Measurements from ENCODE around the gene MAN2B2.

Gene MAN2B2

GRCh38 chr4:6534050-6534449, 40.9 kb upstream of the MAN2B2 start (continued):
- TF ChIP-seq CREB5 (CRISPR knock-in tag; IDR thresholded peaks at IDR 0.05; ENCODE audit: low read depth) (no peak), TSHZ2 (CRISPR knock-in tag; IDR thresholded peaks at IDR 0.05) (no peak)

DNA sequence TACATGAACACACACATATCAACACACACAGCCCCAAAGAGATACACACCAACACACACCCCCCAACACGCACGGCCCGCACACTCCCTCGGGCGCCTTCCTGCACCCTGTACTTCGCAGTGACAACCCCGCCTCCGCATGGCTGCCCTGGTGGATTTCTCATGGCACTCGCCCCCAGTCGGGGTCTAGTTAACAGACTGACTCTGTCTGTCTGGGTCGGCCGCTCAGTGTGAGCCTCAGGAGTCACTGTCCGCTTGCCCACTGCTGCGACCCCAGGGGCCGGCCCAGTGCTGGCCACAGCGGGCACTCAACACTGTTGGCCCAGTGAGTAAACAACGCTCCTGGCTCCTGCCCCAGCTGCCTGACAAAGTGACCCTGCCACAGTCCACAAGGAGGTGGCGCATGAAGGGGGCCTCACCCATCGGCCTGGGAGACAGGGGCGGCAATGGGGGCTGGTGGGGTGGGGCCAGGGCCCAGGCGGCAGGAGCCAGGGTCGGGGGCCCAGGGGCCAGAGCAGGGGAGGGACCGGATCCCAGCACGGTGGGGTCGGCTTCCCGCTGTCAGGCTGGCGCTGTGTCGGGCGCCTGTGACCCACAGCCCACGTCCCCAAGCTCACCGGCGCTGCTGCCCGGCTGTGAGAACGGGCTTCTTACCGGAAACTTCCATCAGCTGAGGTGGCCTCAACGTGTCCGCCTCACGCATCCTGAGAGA, 40.2 kb upstream of the MAN2B2 start:
- ATAC-seq = no peak

More for the DNA sequence above, 40.2 kb upstream of the MAN2B2 start:
- no peak for TF ChIP-seq TSHZ2 (CRISPR knock-in tag; IDR thresholded peaks at IDR 0.05)
- no peak for TF ChIP-seq SNAI2 (CRISPR knock-in tag; IDR thresholded peaks at IDR 0.05)
- TF ChIP-seq ZFP3 (CRISPR knock-in tag; IDR thresholded peaks at IDR 0.05) = no peak
- no peak for TF ChIP-seq GLIS3 (CRISPR knock-in tag; IDR thresholded peaks at IDR 0.05)
- TF ChIP-seq, protein P1, sequence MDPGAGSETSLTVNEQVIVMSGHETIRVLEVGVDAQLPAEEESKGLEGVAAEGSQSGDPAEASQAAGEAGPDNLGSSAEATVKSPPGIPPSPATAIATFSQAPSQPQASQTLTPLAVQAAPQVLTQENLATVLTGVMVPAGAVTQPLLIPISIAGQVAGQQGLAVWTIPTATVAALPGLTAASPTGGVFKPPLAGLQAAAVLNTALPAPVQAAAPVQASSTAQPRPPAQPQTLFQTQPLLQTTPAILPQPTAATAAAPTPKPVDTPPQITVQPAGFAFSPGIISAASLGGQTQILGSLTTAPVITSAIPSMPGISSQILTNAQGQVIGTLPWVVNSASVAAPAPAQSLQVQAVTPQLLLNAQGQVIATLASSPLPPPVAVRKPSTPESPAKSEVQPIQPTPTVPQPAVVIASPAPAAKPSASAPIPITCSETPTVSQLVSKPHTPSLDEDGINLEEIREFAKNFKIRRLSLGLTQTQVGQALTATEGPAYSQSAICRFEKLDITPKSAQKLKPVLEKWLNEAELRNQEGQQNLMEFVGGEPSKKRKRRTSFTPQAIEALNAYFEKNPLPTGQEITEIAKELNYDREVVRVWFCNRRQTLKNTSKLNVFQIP (CRISPR knock-in tag; IDR thresholded peaks at IDR 0.05; ENCODE audit: borderline replicate concordance, low read depth) = no peak
- TF ChIP-seq ZFP30 (CRISPR knock-in tag; IDR thresholded peaks at IDR 0.05) = no peak
- TF ChIP-seq OSR1 (CRISPR knock-in tag; IDR thresholded peaks at IDR 0.05) = no peak
- no peak for TF ChIP-seq ARNTL (CRISPR knock-in tag; IDR thresholded peaks at IDR 0.05; ENCODE audit: borderline replicate concordance, low read depth)
- no peak for TF ChIP-seq PPARA (CRISPR knock-in tag; IDR thresholded peaks at IDR 0.05; ENCODE audit: borderline replicate concordance)
- TF ChIP-seq ZNF565 (CRISPR knock-in tag; conservative IDR thresholded peaks at IDR 0.05; ENCODE audit: low read depth) = no peak
- TF ChIP-seq CSRNP3 (CRISPR knock-in tag; IDR thresholded peaks at IDR 0.05) = no peak
- no peak for TF ChIP-seq TOX (CRISPR knock-in tag; IDR thresholded peaks at IDR 0.05; ENCODE audit: borderline replicate concordance)
- no peak for TF ChIP-seq PATZ1 (CRISPR knock-in tag; IDR thresholded peaks at IDR 0.05; ENCODE audit: borderline replicate concordance)
- TF ChIP-seq RARB (CRISPR knock-in tag; IDR thresholded peaks at IDR 0.05) = no peak

Measured in SK-N-SH treated with all-trans-retinoic acid at 6 μM for 48 hours (cell line).